Activated naive CD8-positive, alpha-beta T cell (primary cell): ENCODE results near the gene NR2F1-AS1.

Source experiments
- H3K27ac Mint-ChIP-seq: one replicate; pipeline ENCODE4 v1.8.0; 2021; ENCODE audit warnings: mixed read lengths
- H3K27me3 Mint-ChIP-seq: one replicate; pipeline ENCODE4 v1.8.0; 2021; ENCODE audit warnings: mixed read lengths
- H3K36me3 Mint-ChIP-seq: one replicate; pipeline ENCODE4 v1.8.0; 2021; ENCODE audit warnings: mixed read lengths
- H3K4me1 Mint-ChIP-seq: one replicate; pipeline ENCODE4 v1.8.0; 2021; ENCODE audit warnings: low read depth, mixed read lengths
- H3K4me3 Mint-ChIP-seq: one replicate; pipeline ENCODE4 v1.8.0; 2021; ENCODE audit warnings: mild to moderate bottlenecking, mixed read lengths
- H3K9me3 Mint-ChIP-seq: one replicate; pipeline ENCODE4 v1.8.0; 2021; ENCODE audit warnings: low read depth, mixed read lengths

Gene NR2F1-AS1

GRCh38 chr5:93577854-93578812, 2.9 kb downstream of the NR2F1-AS1 start:
- Mint-ChIP-seq H3K9me3 (no peaks in the 10 kb centered on the region), H3K36me3 (no peaks in the 10 kb centered on the region), H3K4me3 (peak overlapping the region; percentile 71), H3K27me3 (peaks cover 53% of the 10 kb centered on the region), H3K4me1 (peaks cover 26% of the 10 kb centered on the region), H3K27ac (no peak overlapping the region)

GRCh38 chr5:93576994-93577853, 3.8 kb downstream of the NR2F1-AS1 start:
- Mint-ChIP-seq H3K27me3 (peaks cover 56% of the 10 kb centered on the region), H3K9me3 (no peaks in the 10 kb centered on the region), H3K27ac (no peak overlapping the region), H3K4me3 (no peak overlapping the region), H3K36me3 (no peaks in the 10 kb centered on the region), H3K4me1 (peaks cover 30% of the 10 kb centered on the region)

DNA sequence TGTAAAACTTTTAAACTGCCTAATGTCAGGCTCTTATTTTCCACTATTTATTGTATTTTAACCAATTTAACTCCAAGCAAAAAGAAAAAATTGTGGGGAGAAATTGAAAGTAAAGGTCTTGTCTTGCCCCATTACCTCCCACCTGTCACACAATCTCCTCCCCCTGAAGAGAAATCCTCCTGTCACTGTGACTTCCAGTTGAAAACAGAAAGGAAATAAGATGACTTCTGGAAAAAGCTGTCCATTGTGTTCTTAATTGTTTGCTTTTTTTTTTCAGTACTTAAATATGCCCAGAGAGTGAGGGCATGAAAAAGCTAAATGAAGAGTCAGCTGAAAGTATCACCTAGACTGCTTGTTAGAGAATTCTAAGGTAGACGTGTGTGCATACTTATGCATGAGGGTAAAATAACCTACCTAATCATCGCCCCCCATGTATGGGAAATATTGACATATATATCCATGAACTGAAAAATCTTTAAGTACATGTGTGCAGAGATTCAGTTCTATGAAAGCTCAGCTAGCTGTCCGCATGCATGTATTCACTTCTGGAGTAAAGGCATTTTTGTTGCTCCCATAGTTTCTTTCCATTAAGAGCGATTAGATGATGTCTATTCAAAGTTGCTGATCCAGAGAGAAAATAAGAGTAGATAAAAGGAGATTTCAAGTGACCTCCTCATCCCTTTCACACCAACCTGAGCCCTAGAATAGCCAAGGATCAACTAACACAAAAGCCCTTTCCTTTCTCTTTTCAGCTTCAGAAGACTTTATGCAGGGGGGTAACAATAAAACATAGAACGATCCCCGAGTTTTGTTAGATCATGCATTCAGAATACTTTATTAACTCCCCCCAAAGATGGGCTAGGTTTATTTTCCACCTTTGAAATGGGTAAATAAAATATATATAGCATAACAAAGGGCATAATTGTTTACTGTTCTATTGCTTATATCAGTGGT, 5.3 kb downstream of the NR2F1-AS1 start:
- peaks cover 36% of the 10 kb centered on the region for H3K4me1 Mint-ChIP-seq
- peaks cover 62% of the 10 kb centered on the region for H3K27me3 Mint-ChIP-seq
- H3K9me3 Mint-ChIP-seq = no peaks in the 10 kb centered on the region
- no peak overlapping the region for H3K4me3 Mint-ChIP-seq
- no peak overlapping the region for H3K27ac Mint-ChIP-seq
- no peaks in the 10 kb centered on the region for H3K36me3 Mint-ChIP-seq

GRCh38 chr5:93574491-93575305, 6.3 kb downstream of the NR2F1-AS1 start:
- Mint-ChIP-seq H3K27me3 (peaks cover 63% of the 10 kb centered on the region), H3K4me3 (no peak overlapping the region), H3K4me1 (peaks cover 34% of the 10 kb centered on the region), H3K27ac (no peak overlapping the region), H3K36me3 (no peaks in the 10 kb centered on the region), H3K9me3 (no peaks in the 10 kb centered on the region)

GRCh38 chr5:93573354-93574351, 7.4 kb downstream of the NR2F1-AS1 start:
- no peak overlapping the region for H3K4me3 Mint-ChIP-seq
- H3K9me3 Mint-ChIP-seq = no peaks in the 10 kb centered on the region
- peaks cover 34% of the 10 kb centered on the region for H3K4me1 Mint-ChIP-seq
- H3K27ac Mint-ChIP-seq = no peak overlapping the region
- H3K27me3 Mint-ChIP-seq = peaks cover 71% of the 10 kb centered on the region
- H3K36me3 Mint-ChIP-seq = peaks cover 2% of the 10 kb centered on the region

GRCh38 chr5:93572608-93573353, 8.2 kb downstream of the NR2F1-AS1 start:
- Mint-ChIP-seq H3K4me3 (no peak overlapping the region), H3K27ac (no peak overlapping the region), H3K9me3 (no peaks in the 10 kb centered on the region), H3K27me3 (peaks cover 67% of the 10 kb centered on the region), H3K4me1 (peaks cover 27% of the 10 kb centered on the region), H3K36me3 (peaks cover 2% of the 10 kb centered on the region)

DNA sequence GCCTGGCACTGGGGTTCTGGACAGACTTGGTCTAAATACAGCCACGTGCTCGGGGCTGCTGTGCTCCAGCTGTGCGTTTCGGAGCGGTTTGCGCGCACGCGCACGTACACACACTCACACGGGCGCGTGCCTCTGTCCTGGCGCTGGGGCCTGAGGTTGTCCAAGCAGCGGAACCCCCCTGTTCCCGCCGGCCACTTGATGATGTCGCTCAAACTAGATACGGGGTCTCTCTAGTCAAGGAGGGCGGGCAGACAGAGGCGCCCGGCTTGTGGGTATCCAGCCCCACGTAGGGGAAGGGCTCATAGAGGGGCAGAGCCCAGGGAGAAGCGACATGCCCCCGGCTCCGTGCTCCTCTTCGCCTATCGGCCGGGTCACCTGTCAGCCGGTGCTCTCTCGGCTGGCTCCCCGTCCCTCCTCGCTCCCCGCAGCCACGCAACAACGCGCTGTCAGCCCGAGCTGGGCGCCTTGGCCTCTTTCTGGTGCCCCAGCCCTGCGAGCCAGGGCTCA, 8.9 kb downstream of the NR2F1-AS1 start:
- H3K9me3 Mint-ChIP-seq = no peaks in the 10 kb centered on the region
- H3K27me3 Mint-ChIP-seq = peaks cover 68% of the 10 kb centered on the region
- no peak overlapping the region for H3K27ac Mint-ChIP-seq
- H3K4me1 Mint-ChIP-seq = peaks cover 27% of the 10 kb centered on the region
- H3K4me3 Mint-ChIP-seq = peak overlapping the region; percentile 53
- peaks cover 2% of the 10 kb centered on the region for H3K36me3 Mint-ChIP-seq

DNA sequence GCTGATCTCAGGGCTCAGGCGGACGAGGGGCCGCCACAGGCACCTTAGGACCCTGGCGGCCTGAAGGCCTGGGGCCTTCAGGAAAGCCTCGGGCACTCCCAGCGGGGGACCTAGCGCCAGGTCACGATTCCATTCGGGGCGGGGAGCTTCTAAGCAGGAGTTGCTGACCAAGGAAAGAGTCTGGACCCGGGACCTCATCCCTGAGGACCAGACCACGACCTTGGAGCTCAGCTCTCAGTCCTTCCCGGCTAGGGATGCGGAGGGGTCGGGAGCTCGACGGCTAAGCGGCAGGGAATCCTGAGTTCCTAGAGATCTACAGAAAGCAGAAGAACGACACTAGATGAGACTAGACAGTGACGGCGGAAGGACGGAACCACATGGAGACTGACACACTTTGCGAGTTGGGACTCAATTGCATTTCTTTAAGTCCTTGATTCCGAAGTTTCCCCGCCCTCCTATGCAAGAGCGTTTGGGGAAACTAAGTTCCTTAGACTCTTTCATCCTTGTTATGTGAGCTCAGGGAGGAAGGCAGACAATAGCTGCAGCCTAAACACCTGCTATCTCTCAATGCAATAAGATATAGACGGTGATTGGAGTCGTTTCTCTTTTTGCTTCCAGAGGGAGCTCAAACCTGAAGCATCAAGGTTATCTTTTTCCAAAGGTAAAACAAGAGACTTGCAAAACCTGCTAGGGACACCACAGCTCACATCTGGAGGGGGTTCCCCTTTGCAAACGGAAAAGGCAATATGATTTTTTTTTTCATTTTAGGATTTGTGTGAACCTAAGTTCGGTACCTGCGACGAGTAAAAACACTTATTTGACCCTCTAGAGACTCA, 9.7 kb downstream of the NR2F1-AS1 start:
- Mint-ChIP-seq H3K27me3 (peaks cover 65% of the 10 kb centered on the region), H3K36me3 (peaks cover 2% of the 10 kb centered on the region), H3K4me1 (peaks cover 27% of the 10 kb centered on the region), H3K27ac (peak overlapping the region; percentile 19), H3K4me3 (peak overlapping the region; percentile 53), H3K9me3 (no peaks in the 10 kb centered on the region)

DNA sequence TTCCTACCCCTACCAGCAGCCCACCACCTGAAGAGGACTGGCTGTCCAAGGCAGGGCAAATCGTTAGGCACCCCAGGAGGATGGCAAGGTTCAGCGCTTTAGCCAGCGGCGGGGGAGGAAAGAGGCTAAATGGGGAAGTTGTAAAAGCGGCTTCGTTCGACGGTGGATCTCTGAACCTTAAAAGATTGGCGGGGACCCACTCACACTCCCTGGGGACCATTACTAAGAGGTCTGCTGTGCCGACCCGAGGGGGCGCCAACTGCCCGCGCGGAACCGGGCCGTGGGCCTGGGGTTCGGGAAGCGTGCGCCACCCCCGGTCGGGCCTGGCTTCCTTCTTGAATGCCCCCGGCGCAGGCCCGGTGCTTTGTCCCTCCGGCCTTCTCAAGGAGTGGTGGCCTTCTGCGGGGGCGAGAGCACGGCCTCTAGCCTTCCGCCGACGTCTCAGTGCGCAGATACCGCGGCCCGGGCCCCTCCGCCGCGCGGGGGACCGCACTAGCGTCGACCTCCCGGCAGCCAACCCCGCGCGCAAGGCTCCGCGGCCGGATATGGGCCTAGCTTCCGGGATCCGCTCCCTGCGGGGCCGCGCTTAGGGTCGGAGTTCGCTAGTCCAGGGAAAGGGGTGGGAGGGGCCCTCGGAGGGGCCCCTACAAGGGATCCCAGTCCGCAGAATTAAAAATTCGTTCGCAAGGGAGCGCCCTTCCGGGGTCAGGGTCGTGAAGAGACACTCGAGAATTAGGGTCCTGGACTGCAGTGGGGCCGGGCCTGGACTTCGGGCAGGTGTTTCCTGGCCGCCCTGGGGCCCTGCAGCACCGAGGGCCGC, 10.5 kb downstream of the NR2F1-AS1 start:
- Mint-ChIP-seq H3K4me1 (peaks cover 26% of the 10 kb centered on the region), H3K27ac (no peak overlapping the region), H3K27me3 (peaks cover 58% of the 10 kb centered on the region), H3K36me3 (peaks cover 2% of the 10 kb centered on the region), H3K4me3 (peak overlapping the region; percentile 51), H3K9me3 (no peaks in the 10 kb centered on the region)

DNA sequence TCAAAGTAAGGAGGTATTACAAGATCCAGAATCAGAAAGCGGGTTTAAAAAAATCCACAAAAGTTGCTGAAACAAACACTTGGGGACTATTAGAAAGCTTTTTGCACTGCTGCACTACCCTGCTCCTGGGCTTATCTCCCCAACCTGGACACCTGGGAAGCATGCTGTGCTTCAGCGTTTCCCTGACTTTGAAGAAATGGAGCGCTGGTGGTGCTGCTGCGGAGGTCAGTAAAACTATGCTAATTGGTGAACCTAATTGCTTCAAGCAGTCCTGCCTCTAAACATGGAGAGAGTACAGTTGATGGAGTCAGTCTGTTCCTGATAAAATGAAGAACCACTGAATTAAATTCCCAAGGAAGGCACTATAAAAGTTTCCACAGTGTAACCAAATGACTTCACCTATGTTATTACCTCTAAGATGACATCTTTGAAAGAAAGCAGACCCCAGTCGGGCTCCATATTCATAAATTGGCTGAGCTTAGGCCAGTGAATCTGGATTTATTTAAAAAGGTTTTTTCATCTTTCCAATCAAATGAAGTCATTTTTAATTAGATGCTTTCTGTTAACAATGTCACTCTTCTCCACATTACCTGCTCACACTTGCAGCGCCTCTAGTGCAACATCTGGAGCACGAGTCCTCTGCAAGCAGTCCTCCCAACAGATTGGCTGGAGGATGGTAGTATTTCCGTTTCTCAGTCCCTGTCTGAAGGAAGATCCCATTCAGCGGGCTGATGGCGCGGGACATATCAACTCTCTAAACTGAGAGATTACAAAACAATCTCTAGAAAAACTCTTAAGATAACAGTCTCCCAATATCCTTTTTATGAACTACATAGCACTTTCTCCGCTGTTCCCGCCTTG, 11.5 kb downstream of the NR2F1-AS1 start:
- peaks cover 53% of the 10 kb centered on the region for H3K27me3 Mint-ChIP-seq
- no peaks in the 10 kb centered on the region for H3K9me3 Mint-ChIP-seq
- H3K4me3 Mint-ChIP-seq = peak overlapping the region; percentile 51
- H3K27ac Mint-ChIP-seq = no peak overlapping the region
- H3K4me1 Mint-ChIP-seq = peaks cover 25% of the 10 kb centered on the region
- H3K36me3 Mint-ChIP-seq = peaks cover 2% of the 10 kb centered on the region
